HEK293T (cell line): Measurements from ENCODE around the gene AGBL1.

Source experiments
- CTCF ChIA-PET: fragments of 350-600 bp; formaldehyde crosslinking; extraction: SDS; loops from one replicate; lab custom pipeline; 2021; ENCODE audit warnings: antibody characterized with exemption, inconsistent platforms; lab: Yijun Ruan, JAX
- POLR2A ChIA-PET: fragments of 350-600 bp; formaldehyde crosslinking; extraction: SDS; loops from one replicate; lab custom pipeline; 2020; ENCODE audit warnings: antibody characterized with exemption, inconsistent platforms; lab: Yijun Ruan, JAX
- DNase-seq: peaks from one replicate; pipeline ENCODE4 v3.0.0; 2012; ENCODE audit warnings: mixed read lengths; ENCODE audit errors: extremely low spot score
- ARNT ChIP-seq: fragments of 450-650 bp; IDR thresholded peaks from 2 replicates; pipeline ENCODE4 v1.6.1; 2017; ENCODE audit warnings: mild to moderate bottlenecking
- BHLHE40 ChIP-seq: fragments of 450-650 bp; IDR thresholded peaks from 2 replicates; pipeline ENCODE4 v1.6.1; 2016; ENCODE audit warnings: mild to moderate bottlenecking, moderate library complexity, borderline replicate concordance
- CTBP1 ChIP-seq: fragments of 450-650 bp; IDR thresholded peaks from 2 replicates; pipeline ENCODE4 v1.6.1; 2016; ENCODE audit warnings: borderline replicate concordance
- ELF4 ChIP-seq: fragments of 450-650 bp; IDR thresholded peaks from 2 replicates; pipeline ENCODE4 v1.6.1; 2017; ENCODE audit warnings: antibody characterized with exemption
- FOXA1 ChIP-seq: fragments of 450-650 bp; IDR thresholded peaks from 2 replicates; pipeline ENCODE4 v1.6.1; 2016; ENCODE audit warnings: mild to moderate bottlenecking
- FOXK2 ChIP-seq: fragments of 450-650 bp; IDR thresholded peaks from 2 replicates; pipeline ENCODE4 v1.6.1; 2016; ENCODE audit warnings: mild to moderate bottlenecking
- FOXM1 ChIP-seq: fragments of 450-650 bp; IDR thresholded peaks from 2 replicates; pipeline ENCODE4 v1.6.1; 2017; ENCODE audit warnings: mild to moderate bottlenecking, borderline replicate concordance
- HDGF ChIP-seq: fragments of 450-650 bp; IDR thresholded peaks from 2 replicates; pipeline ENCODE4 v1.6.1; 2017; ENCODE audit warnings: antibody characterized with exemption, borderline replicate concordance
- L3MBTL2 ChIP-seq: fragments of 450-650 bp; conservative IDR thresholded peaks from 2 replicates; pipeline ENCODE4 v1.6.1; 2016; ENCODE audit warnings: mild to moderate bottlenecking
- LEF1 ChIP-seq: fragments of 450-650 bp; IDR thresholded peaks from 2 replicates; pipeline ENCODE4 v1.6.1; 2017; ENCODE audit warnings: mild to moderate bottlenecking, borderline replicate concordance
- NFRKB ChIP-seq: fragments of 450-650 bp; IDR thresholded peaks from 2 replicates; pipeline ENCODE4 v1.6.1; 2016; ENCODE audit warnings: mild to moderate bottlenecking, moderate library complexity
- PKNOX1 ChIP-seq: fragments of 450-650 bp; IDR thresholded peaks from 2 replicates; pipeline ENCODE4 v1.6.1; 2016
- SP1 ChIP-seq: fragments of 450-650 bp; IDR thresholded peaks from 2 replicates; pipeline ENCODE4 v1.6.1; 2017
- SUZ12 ChIP-seq: fragments of 450-650 bp; IDR thresholded peaks from 2 replicates; pipeline ENCODE4 v1.6.1; 2016; ENCODE audit warnings: mild to moderate bottlenecking
- TARDBP ChIP-seq: fragments of 450-650 bp; IDR thresholded peaks from 2 replicates; pipeline ENCODE4 v1.6.1; 2016
- ZNF384 ChIP-seq: fragments of 450-650 bp; IDR thresholded peaks from 2 replicates; pipeline ENCODE4 v1.6.1; 2016

Gene AGBL1

GRCh38 chr15:86336051-86336788 is 256.5 kb downstream of the AGBL1 start:
- no peak for DNase-seq
- ChIA-PET POLR2A (no interaction called here), CTCF (no interaction called here)
- TF ChIP-seq FOXA1 (no peak), NFRKB (no peak), FOXK2 (no peak), FOXM1 (no peak), HDGF (no peak), L3MBTL2 (no peak), SUZ12 (no peak), ZNF384 (no peak), PKNOX1 (no peak), ELF4 (no peak), BHLHE40 (no peak), CTBP1 (no peak), TARDBP (no peak)

DNA sequence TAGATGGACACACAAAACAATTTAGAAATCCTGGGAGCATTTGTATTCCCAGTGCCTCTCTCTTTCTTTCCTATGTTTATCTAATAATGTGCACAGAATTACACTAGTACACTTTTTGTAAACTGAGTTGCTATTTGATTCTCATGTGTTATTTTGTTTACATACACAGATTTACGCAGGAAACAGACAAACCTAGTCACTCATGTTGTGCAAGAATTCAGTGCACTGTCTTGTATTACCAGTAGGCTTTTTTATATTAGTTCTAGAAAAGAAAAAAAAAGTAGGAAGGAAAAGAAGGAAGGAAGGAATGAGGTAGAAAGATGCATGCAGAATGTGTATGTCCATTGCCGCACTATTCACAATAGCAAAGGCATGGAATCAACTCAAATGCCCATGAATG is 257.4 kb downstream of the AGBL1 start:
- DNase-seq, result no peak
- no peak for TF ChIP-seq SUZ12
- no peak for TF ChIP-seq ARNT
- TF ChIP-seq FOXM1, result no peak
- no peak for TF ChIP-seq LEF1
- TF ChIP-seq TARDBP, result no peak
- no peak for TF ChIP-seq FOXA1
- TF ChIP-seq HDGF, result no peak
- no peak for TF ChIP-seq NFRKB
- TF ChIP-seq PKNOX1, result no peak
- no peak for TF ChIP-seq L3MBTL2
- TF ChIP-seq ZNF384, result no peak
- TF ChIP-seq CTBP1, result no peak
- TF ChIP-seq BHLHE40, result no peak
- TF ChIP-seq ELF4, result no peak
- ChIA-PET POLR2A (no interaction called here), CTCF (no interaction called here)

DNA sequence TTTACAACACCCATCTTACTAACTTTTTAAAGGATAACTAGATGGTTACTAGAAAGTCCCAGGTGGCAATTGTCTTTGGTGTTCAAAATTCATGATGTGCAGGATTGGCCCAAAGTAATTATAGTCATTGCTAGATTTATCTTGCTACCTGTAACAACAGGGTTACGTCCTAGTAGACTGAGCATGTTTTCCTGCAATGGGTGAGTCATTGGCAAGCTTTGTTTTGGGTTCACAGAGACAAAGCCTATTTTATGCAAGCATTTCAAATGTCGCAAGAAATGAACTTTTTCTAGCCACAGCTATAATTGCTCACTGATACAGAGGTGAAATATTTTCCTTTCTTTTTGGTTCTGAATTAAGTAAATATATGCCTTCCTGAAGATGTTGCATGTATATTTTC is 267.6 kb downstream of the AGBL1 start:
- POLR2A ChIA-PET, result no interaction called here
- CTCF ChIA-PET, result no interaction called here
- DNase-seq, result no peak
- TF ChIP-seq FOXK2, result no peak

GRCh38 chr15:86349565-86349964 is 269.9 kb downstream of the AGBL1 start:
- ChIA-PET POLR2A (no interaction called here), CTCF (no interaction called here)
- TF ChIP-seq BHLHE40, result no peak
- TF ChIP-seq CTBP1, result no peak
- TF ChIP-seq LEF1, result no peak
- TF ChIP-seq L3MBTL2, result no peak
- no peak for TF ChIP-seq SUZ12
- DNase-seq, result no peak

DNA sequence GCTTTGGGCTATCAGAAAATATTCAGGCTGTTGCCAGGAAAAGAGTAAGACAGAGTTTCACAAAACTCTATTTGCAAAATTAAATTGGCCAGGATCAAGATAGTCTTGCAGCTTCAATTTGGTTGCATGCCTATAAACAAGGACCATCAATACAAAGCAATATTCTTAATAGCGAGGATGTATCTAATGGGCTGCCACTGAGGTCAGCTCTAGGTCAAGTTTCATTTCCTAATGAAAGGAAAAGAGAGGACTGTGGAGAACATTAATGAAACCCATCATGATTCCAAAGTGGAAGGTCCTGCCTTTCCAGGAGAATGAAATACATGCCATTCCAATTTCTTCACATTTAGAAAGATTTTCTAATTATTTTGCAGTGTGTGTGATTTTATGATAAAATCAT is 273.5 kb downstream of the AGBL1 start:
- POLR2A ChIA-PET, result no interaction called here
- no peak for DNase-seq
- TF ChIP-seq ELF4, result no peak
- no peak for TF ChIP-seq SUZ12
- TF ChIP-seq L3MBTL2, result no peak
- no peak for TF ChIP-seq ARNT
- no peak for TF ChIP-seq TARDBP
- no peak for TF ChIP-seq CTBP1
- TF ChIP-seq BHLHE40, result no peak
- TF ChIP-seq ZNF384, result no peak
- no peak for TF ChIP-seq LEF1
- no peak for TF ChIP-seq FOXK2
- no peak for TF ChIP-seq FOXM1
- TF ChIP-seq HDGF, result no peak
- TF ChIP-seq NFRKB, result no peak
- no peak for TF ChIP-seq FOXA1
- TF ChIP-seq SP1, result no peak
- TF ChIP-seq PKNOX1, result no peak
- CTCF ChIA-PET, result no interaction called here

DNA sequence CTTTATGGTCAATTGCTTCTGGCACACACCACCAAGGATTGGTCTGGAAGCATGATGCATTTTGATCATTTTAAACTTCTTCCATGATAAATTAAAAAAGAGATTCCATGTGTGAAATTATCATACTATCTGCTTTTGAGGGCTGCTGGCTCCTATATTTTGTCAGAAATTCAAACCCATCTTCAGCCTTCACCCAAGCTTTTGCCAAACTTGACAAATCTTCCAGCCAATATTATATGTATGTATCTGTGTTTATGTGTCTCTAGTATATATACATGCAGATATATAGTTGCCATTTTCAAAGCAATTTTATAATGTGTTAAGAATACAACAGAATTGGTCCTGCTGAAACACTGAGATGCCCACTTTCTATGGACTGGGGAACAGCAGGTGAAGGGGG is 275.7 kb downstream of the AGBL1 start:
- no peak for DNase-seq
- ChIA-PET POLR2A (interaction anchor here (0.8 kb wide), 1 partner anchor 28 kb away, joined by 3 read pairs; no protein-coding TSS in a partner anchor), CTCF (no interaction called here)
- TF ChIP-seq FOXK2 (no peak), LEF1 (no peak), ZNF384 (no peak), ELF4 (no peak), SP1 (no peak), ARNT (no peak), L3MBTL2 (no peak), BHLHE40 (no peak), SUZ12 (no peak), NFRKB (no peak), HDGF (no peak), PKNOX1 (no peak), FOXM1 (no peak), FOXA1 (no peak), CTBP1 (no peak), TARDBP (no peak)
